Measurements from ENCODE around the gene KIAA0232. TPM values are rescaled to one million over a fixed set of nuclear protein-coding genes. Genes with fewer than 3 reads are reported as not detected.

Gene KIAA0232
- total and polyA plus RNA-seq, 2 experiments from 2014 or later = 11.3 to 34.3 TPM

- no peaks in the 10 kb centered on the region for H3K36me3 ChIP-seq (replicated peaks; ENCODE audit: insufficient read depth, low read depth)
- peak; percentile 85 for DNase-seq (ENCODE audit: low spot score)
Observed at GRCh38 chr4:6873792-6874461, 91.4 kb downstream of the KIAA0232 start.

GRCh38 chr4:6874981-6875380 is 92.5 kb downstream of the KIAA0232 start:
- no peaks in the 10 kb centered on the region for H3K36me3 ChIP-seq (replicated peaks; ENCODE audit: insufficient read depth, low read depth)
- H4K20me1 ChIP-seq (ENCODE audit: insufficient read depth, poor library complexity, severe bottlenecking) = no peaks in the 10 kb centered on the region
- no peaks in the 10 kb centered on the region for H3K9me2 ChIP-seq (replicated peaks; ENCODE audit: insufficient read depth)
- no peaks in the 10 kb centered on the region for H3K27me3 ChIP-seq
- H3K4me3 ChIP-seq = no peak overlapping the region
- H3K79me2 ChIP-seq = peaks cover 2% of the 10 kb centered on the region
- no peak overlapping the region for H3K27ac ChIP-seq
- WGBS (ENCODE audit: low lambda C conversion rate, missing lambda C conversion rate) = 100% methylated on average over 4 of the region's 4 CpGs
- no peak overlapping the region for H2AFZ ChIP-seq
- no peak for TF ChIP-seq CTCF (IDR thresholded peaks at IDR 0.05; ENCODE audit: poor library complexity)
- no peak for TF ChIP-seq EZH2 (IDR thresholded peaks at IDR 0.05; ENCODE audit: borderline replicate concordance)
- no peak for TF ChIP-seq EZH2phosphoT487 (IDR thresholded peaks at IDR 0.05; ENCODE audit: low read depth, severe bottlenecking, unreplicated experiment)
- no peaks in the 10 kb centered on the region for H3K4me1 ChIP-seq (ENCODE audit: insufficient read depth)
- no peak for DNase-seq (ENCODE audit: low spot score)
- no peak overlapping the region for H3K4me2 ChIP-seq
- no peaks in the 10 kb centered on the region for H3K9me3 ChIP-seq (ENCODE audit: low read depth)

More at GRCh38 chr4:6873792-6874461, 91.4 kb downstream of the KIAA0232 start:
- TF ChIP-seq CTCF (IDR thresholded peaks at IDR 0.05; ENCODE audit: poor library complexity) (peak; percentile 69), EZH2phosphoT487 (IDR thresholded peaks at IDR 0.05; ENCODE audit: low read depth, severe bottlenecking, unreplicated experiment) (no peak)
- H3K27ac ChIP-seq = no peak overlapping the region
- no peak overlapping the region for H3K4me3 ChIP-seq
- H3K27me3 ChIP-seq = no peaks in the 10 kb centered on the region
- H2AFZ ChIP-seq = no peak overlapping the region
- no peaks in the 10 kb centered on the region for H3K9me2 ChIP-seq (replicated peaks; ENCODE audit: insufficient read depth)
- H3K4me2 ChIP-seq = no peak overlapping the region
- peaks cover 2% of the 10 kb centered on the region for H3K79me2 ChIP-seq
- H3K9me3 ChIP-seq (ENCODE audit: low read depth) = no peaks in the 10 kb centered on the region
- 70% methylated on average over 3 of the region's 3 CpGs for WGBS (ENCODE audit: low lambda C conversion rate, missing lambda C conversion rate)
- H4K20me1 ChIP-seq (ENCODE audit: insufficient read depth, poor library complexity, severe bottlenecking) = peaks cover 5% of the 10 kb centered on the region
- H3K4me1 ChIP-seq (ENCODE audit: insufficient read depth) = no peaks in the 10 kb centered on the region

- Histone ChIP-seq H3K9me2 (replicated peaks; ENCODE audit: insufficient read depth) (no peaks in the 10 kb centered on the region), H4K20me1 (ENCODE audit: insufficient read depth, poor library complexity, severe bottlenecking) (no peaks in the 10 kb centered on the region), H3K4me1 (ENCODE audit: insufficient read depth) (no peaks in the 10 kb centered on the region), H3K4me3 (no peak overlapping the region), H3K27me3 (no peaks in the 10 kb centered on the region), H2AFZ (no peak overlapping the region), H3K79me2 (peaks cover 2% of the 10 kb centered on the region), H3K9me3 (ENCODE audit: low read depth) (no peaks in the 10 kb centered on the region), H3K36me3 (replicated peaks; ENCODE audit: insufficient read depth, low read depth) (no peaks in the 10 kb centered on the region), H3K4me2 (no peak overlapping the region), H3K27ac (no peak overlapping the region)
- DNase-seq (ENCODE audit: low spot score) = no peak
- TF ChIP-seq EZH2 (IDR thresholded peaks at IDR 0.05; ENCODE audit: borderline replicate concordance) (no peak), CTCF (IDR thresholded peaks at IDR 0.05; ENCODE audit: poor library complexity) (no peak), EZH2phosphoT487 (IDR thresholded peaks at IDR 0.05; ENCODE audit: low read depth, severe bottlenecking, unreplicated experiment) (no peak)
- 93% methylated on average over 4 of the region's 4 CpGs for WGBS (ENCODE audit: low lambda C conversion rate, missing lambda C conversion rate)
Observed at GRCh38 chr4:6875431-6875831, 92.9 kb downstream of the KIAA0232 start.
